ENCODE data around the gene PTBP1.
"Not testable (repeated sequence)": the region's sequence is repeated elsewhere in the genome, so short reads cannot be mapped to it uniquely, and the experiment has no call there.

PTBP1 gene

DNA sequence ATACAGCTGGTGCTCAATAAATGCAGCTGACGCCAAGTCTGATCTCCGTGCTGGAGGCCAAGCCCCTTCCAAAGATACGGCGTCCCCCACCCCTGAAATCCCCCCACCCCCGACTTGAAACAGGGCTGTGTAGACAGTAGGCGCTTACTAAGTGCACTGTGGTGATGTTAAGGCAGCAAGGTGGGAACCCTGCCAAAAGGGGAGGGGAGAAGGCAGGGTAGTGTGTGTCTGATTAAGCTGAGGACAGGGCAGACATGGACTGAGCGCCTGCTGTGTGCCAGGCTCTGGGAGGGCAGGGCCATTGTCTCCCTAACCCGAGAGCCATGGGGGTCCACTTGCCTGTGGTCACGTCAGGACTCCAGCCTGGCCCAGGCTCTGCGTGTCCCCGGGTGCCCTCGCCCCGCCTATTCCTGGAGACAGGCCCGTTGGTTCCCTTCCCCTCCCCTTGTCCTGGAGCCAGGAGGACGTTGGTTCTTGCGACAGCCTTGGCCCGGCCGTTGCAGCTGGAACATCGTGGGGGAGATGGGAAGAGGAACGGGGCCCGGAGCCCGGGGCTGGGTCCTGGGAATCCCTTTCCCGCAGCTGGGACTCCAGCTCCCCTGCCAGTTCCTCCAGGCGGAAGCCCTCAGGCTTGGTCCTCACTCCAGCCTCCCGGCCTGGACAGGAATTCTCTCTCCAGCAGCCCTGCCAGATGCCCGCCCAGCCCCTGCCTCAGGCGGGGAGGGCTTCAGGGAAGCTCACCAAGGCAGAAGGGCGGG lies 53.1 kb downstream of the PTBP1 start:
- FAIRE-seq (peak; percentile 90), DNase-seq (ENCODE audit: insufficient read length, low spot score) (peak; percentile 96)
- TF ChIP-seq POLR2A (IDR thresholded peaks at IDR 0.05; ENCODE audit: low read depth, low read length), result peak; percentile 20; the same call in 1 of the 2 replicates

DNA sequence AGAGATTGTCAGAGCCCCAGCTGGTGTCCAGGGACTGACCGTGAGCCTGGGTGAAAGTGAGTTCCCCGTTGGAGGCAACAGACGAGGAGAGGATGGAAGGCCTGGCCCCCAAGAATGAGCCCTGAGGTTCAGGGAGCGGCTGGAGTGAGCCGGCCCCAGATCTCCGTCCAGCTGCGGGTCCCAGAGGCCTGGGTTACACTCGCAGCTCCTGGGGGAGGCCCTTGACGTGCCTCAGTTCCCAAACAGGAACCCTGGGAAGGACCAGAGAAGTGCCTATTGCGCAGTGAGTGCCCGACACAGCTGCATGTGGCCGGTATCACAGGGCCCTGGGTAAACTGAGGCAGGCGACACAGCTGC lies 53.7 kb downstream of the PTBP1 start:
- FAIRE-seq, result no peak
- DNase-seq (ENCODE audit: insufficient read length, low spot score), result no peak
- no peak for TF ChIP-seq POLR2A (IDR thresholded peaks at IDR 0.05; ENCODE audit: low read depth, low read length)

DNA sequence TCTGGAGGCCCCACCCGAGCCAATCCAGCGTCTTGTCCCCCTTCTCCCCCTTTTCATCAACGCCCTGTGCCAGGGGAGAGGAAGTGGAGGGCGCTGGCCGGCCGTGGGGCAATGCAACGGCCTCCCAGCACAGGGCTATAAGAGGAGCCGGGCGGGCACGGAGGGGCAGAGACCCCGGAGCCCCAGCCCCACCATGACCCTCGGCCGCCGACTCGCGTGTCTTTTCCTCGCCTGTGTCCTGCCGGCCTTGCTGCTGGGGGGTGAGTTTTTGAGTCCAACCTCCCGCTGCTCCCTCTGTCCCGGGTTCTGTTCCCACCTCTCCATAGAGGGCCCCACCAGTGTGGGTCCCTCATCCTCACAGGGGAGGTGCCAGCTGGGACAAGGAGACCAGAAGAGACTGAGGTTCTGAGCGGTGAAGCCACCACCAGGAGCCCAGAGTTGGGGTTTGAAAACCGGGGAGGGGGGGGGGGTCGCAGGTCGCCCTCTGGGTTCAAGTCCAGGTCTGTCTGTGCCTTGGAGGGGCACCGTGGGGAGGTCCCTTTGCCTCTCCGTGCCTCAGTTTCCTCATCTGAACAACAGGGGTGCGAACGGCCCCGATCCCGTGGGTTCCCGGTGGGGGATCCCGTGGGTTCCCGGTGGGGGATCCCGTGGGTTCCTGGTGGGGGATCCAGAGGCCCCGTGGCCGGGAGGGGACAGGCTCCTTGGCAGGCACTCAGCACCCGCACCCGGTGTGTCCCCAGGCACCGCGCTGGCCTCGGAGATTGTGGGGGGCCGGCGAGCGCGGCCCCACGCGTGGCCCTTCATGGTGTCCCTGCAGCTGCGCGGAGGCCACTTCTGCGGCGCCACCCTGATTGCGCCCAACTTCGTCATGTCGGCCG lies 55.1 kb downstream of the PTBP1 start, which contains the start of gene ELANE:
Gene ELANE (plus strand): TSS at position 168 of the 878 bp plus-strand sequence. CDS start 26 bp downstream, at position 194.
- TF ChIP-seq POLR2A (IDR thresholded peaks at IDR 0.05; ENCODE audit: low read depth, low read length), result no peak
- DNase-seq (ENCODE audit: insufficient read length, low spot score), result no peak
- no peak for FAIRE-seq

GRCh38 chr19:853014-853585 lies 55.8 kb downstream of the PTBP1 start:
- no peak for TF ChIP-seq POLR2A (IDR thresholded peaks at IDR 0.05; ENCODE audit: low read depth, low read length)
- DNase-seq (ENCODE audit: insufficient read length, low spot score) (no peak), FAIRE-seq (no peak)

DNA sequence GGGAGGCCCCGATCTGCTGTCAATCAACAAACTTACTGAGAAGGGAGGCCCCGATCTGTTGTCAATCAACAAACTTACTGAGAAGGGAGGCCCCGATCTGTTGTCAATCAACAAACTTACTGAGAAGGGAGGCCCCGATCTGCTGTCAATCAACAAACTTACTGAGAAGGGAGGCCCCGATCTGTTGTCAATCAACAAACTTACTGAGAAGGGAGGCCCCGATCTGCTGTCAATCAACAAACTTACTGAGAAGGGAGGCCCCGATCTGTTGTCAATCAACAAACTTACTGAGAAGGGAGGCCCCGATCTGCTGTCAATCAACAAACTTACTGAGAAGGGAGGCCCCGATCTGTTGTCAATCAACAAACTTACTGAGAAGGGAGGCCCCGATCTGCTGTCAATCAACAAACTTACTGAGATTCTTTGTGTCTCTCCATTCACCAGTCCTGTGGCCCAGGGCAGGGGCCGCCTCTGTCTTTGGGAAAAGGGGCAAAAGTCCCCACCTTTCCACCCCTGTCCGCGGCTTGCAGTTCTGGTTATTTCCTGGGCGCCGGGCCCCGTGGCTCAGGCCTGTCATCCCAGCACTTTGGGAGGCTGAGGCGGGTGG lies 56.5 kb downstream of the PTBP1 start:
- FAIRE-seq; DNase-seq (ENCODE audit: insufficient read length, low spot score): not testable (repeated sequence)

- TF ChIP-seq POLR2A (IDR thresholded peaks at IDR 0.05; ENCODE audit: low read depth, low read length), result no peak
- DNase-seq (ENCODE audit: insufficient read length, low spot score) (no peak), FAIRE-seq (no peak)
Observed at GRCh38 chr19:854549-854948, 57.3 kb downstream of the PTBP1 start.

DNA sequence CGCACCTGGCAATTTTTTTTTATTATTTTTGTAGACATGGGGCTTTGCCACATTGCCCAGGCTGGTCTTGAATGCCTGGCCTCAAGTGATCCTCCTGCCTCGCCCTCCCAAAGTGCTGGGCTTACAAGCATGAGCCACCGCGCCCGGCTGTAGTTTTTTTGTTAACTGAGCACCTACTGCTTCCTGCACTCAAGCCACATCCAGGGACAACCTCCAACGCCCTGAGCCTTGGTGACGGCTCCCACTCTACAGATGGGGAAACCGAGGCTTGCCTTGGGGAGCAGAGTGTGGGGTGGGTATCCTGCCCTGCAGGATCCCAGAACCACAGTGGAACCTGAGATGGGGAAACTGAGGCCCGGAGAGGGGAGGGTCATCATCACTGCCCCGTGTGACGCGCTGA lies 57.9 kb downstream of the PTBP1 start:
- no peak for TF ChIP-seq POLR2A (IDR thresholded peaks at IDR 0.05; ENCODE audit: low read depth, low read length)
- FAIRE-seq (no peak), DNase-seq (ENCODE audit: insufficient read length, low spot score) (no peak)

- DNase-seq (ENCODE audit: insufficient read length, low spot score) (no peak), FAIRE-seq (no peak)
- TF ChIP-seq POLR2A (IDR thresholded peaks at IDR 0.05; ENCODE audit: low read depth, low read length), result no peak
Observed at GRCh38 chr19:855566-856120, 58.4 kb downstream of the PTBP1 start.

GRCh38 chr19:858284-858683 lies 61.0 kb downstream of the PTBP1 start:
- FAIRE-seq (no peak), DNase-seq (ENCODE audit: insufficient read length, low spot score) (no peak)
- no peak for TF ChIP-seq POLR2A (IDR thresholded peaks at IDR 0.05; ENCODE audit: low read depth, low read length)

- DNase-seq (ENCODE audit: insufficient read length, low spot score) (no peak), FAIRE-seq (no peak)
- no peak for TF ChIP-seq POLR2A (IDR thresholded peaks at IDR 0.05; ENCODE audit: low read depth, low read length)
Observed at GRCh38 chr19:858868-859843, 61.9 kb downstream of the PTBP1 start, which contains the start of gene CFD. CFD (plus strand) TSS chr19:859664; CDS start chr19:859690, 26 bp downstream.

DNA sequence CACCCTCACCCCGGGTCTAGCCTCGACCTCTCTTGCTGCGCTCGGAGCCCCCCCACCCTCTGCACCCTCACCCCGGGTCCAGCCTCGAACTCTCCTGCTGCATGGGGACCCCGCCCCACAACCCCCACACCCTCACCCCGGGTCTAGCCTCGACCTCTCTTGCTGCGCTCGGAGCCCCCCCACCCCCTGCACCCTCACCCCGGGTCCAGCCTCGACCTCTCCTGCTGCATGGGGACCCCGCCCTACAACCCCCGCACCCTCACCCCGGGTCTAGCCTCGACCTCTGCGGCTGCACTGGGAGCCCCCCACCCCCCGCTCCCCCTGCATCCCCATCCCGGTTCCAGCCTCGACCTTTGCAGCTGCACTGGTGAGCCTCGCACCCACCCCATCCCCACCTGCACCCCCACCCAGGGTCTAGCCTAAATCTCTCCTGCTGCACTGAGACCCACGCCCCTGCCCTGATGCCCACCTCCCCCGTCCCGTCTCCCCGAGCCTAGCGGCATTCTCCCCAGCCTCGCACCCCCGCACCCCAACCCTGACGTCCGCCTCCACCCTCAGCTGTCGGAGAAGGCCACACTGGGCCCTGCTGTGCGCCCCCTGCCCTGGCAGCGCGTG lies 64.0 kb downstream of the PTBP1 start:
- no peak for TF ChIP-seq POLR2A (IDR thresholded peaks at IDR 0.05; ENCODE audit: low read depth, low read length)
- DNase-seq (ENCODE audit: insufficient read length, low spot score) (no peak), FAIRE-seq (no peak)
